K562 (cell line): ENCODE data around the gene STC2. TPM values are rescaled to one million over a fixed set of nuclear protein-coding genes. Genes with fewer than 3 reads are reported as not detected.

Experiments
- ATAC-seq: fragments of 200-7000 bp; cut with Tn5 transposase; 3 replicates; pipeline ENCODE4 v1.9.1; 2020; ENCODE audit warnings: moderate library complexity
- BruUV-seq: library from RNA; stranded (reverse); fragments of 400-500 nt; replicated peaks from 2 replicates; lab custom pipeline; 2021; lab: Mats Ljungman, UMichigan
- CTCF ChIA-PET: fragments of 300-600 bp; formaldehyde crosslinking; extraction: SDS; loops from one replicate; lab custom pipeline; 2021; ENCODE audit warnings: low intra/inter-chr PET ratio; lab: Yijun Ruan, JAX
- POLR2A ChIA-PET: fragments of 300-600, 350-650 bp; sonication (Branson Sonifier 250); formaldehyde crosslinking; extraction: SDS; loops from one replicate; lab custom pipeline; 2021; ENCODE audit warnings: antibody characterized with exemption, inconsistent platforms; lab: Yijun Ruan, JAX
- DNase-seq, 4 experiments: peaks; one replicate each; pipeline versions ENCODE4 v3.0.0 to v3.0.0-alpha.2; 2011 to 2018; ENCODE audit warnings: low spot score in 3 of 4, mixed read lengths in 3 of 4; ENCODE audit errors: extremely low read depth in 1 of 4
- FAIRE-seq: peaks from 2 replicates; lab custom pipeline; 2011; peaks lifted over from hg19 to GRCh38; lab: Jason Lieb, UNC
- H2AFZ ChIP-seq: 2 replicates; pipeline ENCODE4 v1.6.0; 2011; ENCODE audit warnings: low read depth, low read length, control low read depth, inconsistent platforms
- H3K27ac ChIP-seq: fragments of 200-600 bp; 3 replicates; pipeline ENCODE4 v1.8.0; 2011; ENCODE audit warnings: low read depth, mild to moderate bottlenecking, control low read depth, inconsistent platforms, low read length, moderate library complexity, mixed read lengths; ENCODE audit errors: extremely low read depth
- H3K27me3 ChIP-seq, 2 experiments: fragments of 300-600 bp in 1 of 2; 2 replicates in 1 of 2; 3 replicates in 1 of 2; pipeline versions ENCODE4 v1.6.0 to v1.8.0; 2011; ENCODE audit warnings: inconsistent platforms in 2 of 2, low read length in 2 of 2, mild to moderate bottlenecking in 1 of 2, mixed read lengths in 1 of 2, moderate library complexity in 1 of 2; ENCODE audit not compliant: control insufficient read depth in 2 of 2, insufficient read depth in 2 of 2
- H3K36me3 ChIP-seq: fragments of 300-600 bp; 3 replicates; pipeline ENCODE4 v1.8.0; 2011; ENCODE audit warnings: mild to moderate bottlenecking, low read length, inconsistent platforms; ENCODE audit not compliant: control insufficient read depth, insufficient read depth
- H3K4me1 ChIP-seq, 2 experiments: fragments of 200-600 bp in 1 of 2; replicated peaks in 1 of 2; 2 replicates in 1 of 2; 3 replicates in 1 of 2; pipeline versions ENCODE4 v1.5.1 to v1.8.0; 2011; ENCODE audit warnings: inconsistent platforms in 2 of 2, low read length in 2 of 2, mild to moderate bottlenecking in 1 of 2, mixed read lengths in 1 of 2, moderate library complexity in 1 of 2; ENCODE audit not compliant: control insufficient read depth in 2 of 2, insufficient read depth in 2 of 2
- H3K4me2 ChIP-seq: 2 replicates; pipeline ENCODE4 v1.6.1; 2011; ENCODE audit warnings: low read length, control low read depth, inconsistent platforms, mixed read lengths; ENCODE audit not compliant: insufficient read depth
- H3K4me3 ChIP-seq: fragments of 200-600 bp; sonication (generic), shearing (Covaris generic); 2 replicates; pipeline ENCODE4 v1.5.1; 2016; ENCODE audit warnings: control low read depth, inconsistent platforms
- H3K79me2 ChIP-seq: fragments of 200-600 bp; 3 replicates; pipeline ENCODE4 v1.8.0; 2011; ENCODE audit warnings: low read length, inconsistent platforms; ENCODE audit not compliant: control insufficient read depth, insufficient read depth
- H3K9ac ChIP-seq, 2 experiments: 2 replicates each; pipeline versions ENCODE4 v1.6.0 to v1.6.1; 2011; ENCODE audit warnings: low read depth in 2 of 2, low read length in 2 of 2, control low read depth in 1 of 2, inconsistent platforms in 1 of 2, mild to moderate bottlenecking in 1 of 2, mixed read lengths in 1 of 2; ENCODE audit not compliant: insufficient read depth in 1 of 2
- H3K9me1 ChIP-seq: one replicate; pipeline ENCODE4 v1.6.0; 2011; ENCODE audit warnings: inconsistent platforms, mild to moderate bottlenecking, low read length, moderate library complexity; ENCODE audit not compliant: control insufficient read depth, insufficient read depth
- H3K9me3 ChIP-seq: replicated peaks from 2 replicates; pipeline ENCODE4 v1.5.1; 2011; ENCODE audit warnings: low read depth, low read length, inconsistent platforms; ENCODE audit not compliant: control insufficient read depth, insufficient read depth
- H4K20me1 ChIP-seq: replicated peaks from 2 replicates; pipeline ENCODE4 v1.6.1; 2011; ENCODE audit warnings: low read length, inconsistent platforms, mixed read lengths; ENCODE audit not compliant: control insufficient read depth, insufficient read depth
- CREBBP ChIP-seq: IDR thresholded peaks from one replicate; pipeline ENCODE4 v1.6.1; 2012; ENCODE audit warnings: low read depth, mild to moderate bottlenecking, control low read depth, inconsistent platforms, low read length
- DNMT1 ChIP-seq: fragments of 450-650 bp; IDR thresholded peaks from 2 replicates; pipeline ENCODE4 v1.6.1; 2016; ENCODE audit warnings: antibody characterized with exemption, mild to moderate bottlenecking
- FOXA1 ChIP-seq: fragments of 450-650 bp; IDR thresholded peaks from 2 replicates; pipeline ENCODE4 v1.6.1; 2016; ENCODE audit warnings: mild to moderate bottlenecking, borderline replicate concordance
- HEY1 ChIP-seq: fragments of 250-450 bp; sonication (Bioruptor Pico); IDR thresholded peaks from 2 replicates; pipeline ENCODE4 v1.5.0; 2020; ENCODE audit warnings: mild to moderate bottlenecking, moderate library complexity, borderline replicate concordance
- PHB ChIP-seq: fragments of 250-450 bp; sonication (Bioruptor Pico); IDR thresholded peaks from 2 replicates; pipeline ENCODE4 v1.5.0; 2021
- POLR2AphosphoS2 ChIP-seq: IDR thresholded peaks from 2 replicates; pipeline ENCODE4 v1.6.1; 2012; ENCODE audit warnings: low read length, improper control_type of control experiment
- RBFOX2 ChIP-seq: fragments of 200-400 bp; formaldehyde crosslinking; IDR thresholded peaks from 2 replicates; pipeline ENCODE4 v1.6.1; 2017; ENCODE audit warnings: low read depth, mild to moderate bottlenecking, low read length, moderate library complexity
- RBM22 ChIP-seq: fragments of 200-400 bp; formaldehyde crosslinking; IDR thresholded peaks from 2 replicates; pipeline ENCODE4 v1.6.1; 2018; ENCODE audit warnings: low read length, low read depth; ENCODE audit not compliant: poor library complexity, severe bottlenecking
- SNIP1 ChIP-seq: fragments of 450-650 bp; IDR thresholded peaks from 2 replicates; pipeline ENCODE4 v1.7.1; 2017; ENCODE audit warnings: low read depth, mild to moderate bottlenecking
- TCF7L2 ChIP-seq: fragments of 150-350 bp; IDR thresholded peaks from 2 replicates; pipeline ENCODE4 v1.6.1; 2016; ENCODE audit warnings: low read depth, mild to moderate bottlenecking, low read length, moderate library complexity
- ZNF146 ChIP-seq: IDR thresholded peaks from one replicate; pipeline ENCODE4 v1.6.1; 2018; ENCODE audit warnings: missing compliant biosample characterization; ENCODE audit not compliant: unreplicated experiment
- ZNF57 ChIP-seq: fragments of 450-650 bp; formaldehyde crosslinking; IDR thresholded peaks from 2 replicates; pipeline ENCODE4 v1.4.0; 2020; ENCODE audit warnings: mild to moderate bottlenecking, moderate library complexity
- WGBS: fragments of 100-300 bp; shearing (Covaris generic); methylation state at CpG from one replicate; pipeline ENCODE4 v1.1.6; 2016; ENCODE audit warnings: low coverage, mixed read lengths; ENCODE audit not compliant: insufficient coverage; ENCODE audit errors: missing lambda C conversion rate; 5-methylcytosine and 5-hydroxymethylcytosine counted together
- in situ Hi-C: fragments of 300-500 bp; cut with MboI; formaldehyde crosslinking; loops from 4 replicates; pipeline ENCODE4 v1.15.0; 2018; ENCODE audit warnings: inconsistent platforms, mixed read lengths
- intact Hi-C: fragments of 100-400 bp; cut with micrococcal nuclease; formaldehyde crosslinking; loops from 2 replicates; pipeline ENCODE4 v1.14.2; 2022
- polyA plus RNA-seq, 8 experiments: library from polyadenylated mRNA; depleted of rRNA in 4 of 8; stranded (reverse) in 5 of 8; unstranded in 3 of 8; fragments of >200 nt; fragmentation: Nextera tagmentation in 2 of 8; fragmentation: Illumina TruSeq in 1 of 8; extraction: Ambion mirVana in 2 of 8; extraction: Trizol in 1 of 8; gene quantifications; 2 replicates each; pipeline versions ENCODE4 v1.2.1 to v1.2.3, GENCODE V29; 2011 to 2014; ENCODE audit warnings: inconsistent platforms in 1 of 8, missing spikeins in 1 of 8
- total RNA-seq, 7 experiments: library from RNA; depleted of rRNA in 6 of 7; stranded (reverse); fragments of >200 nt in 6 of 7; fragmentation: Illumina TruSeq in 2 of 7; extraction: Trizol in 2 of 7; gene quantifications; 2 replicates each; pipeline versions ENCODE4 v1.2.1 to v1.2.3, GENCODE V29; 2011 to 2021; ENCODE audit warnings: low replicate concordance in 1 of 7
- TF ChIP-seq, protein P1 (sequence below): fragments of 200-800 bp; sonication (Bioruptor generic); IDR thresholded peaks from 2 replicates; pipeline ENCODE4 v1.6.1; 2017; ENCODE audit warnings: missing genetic modification characterization, missing compliant biosample characterization
- TF ChIP-seq, protein P2 (sequence below): fragments of 250-450 bp; sonication (Bioruptor Pico); IDR thresholded peaks from 2 replicates; pipeline ENCODE4 v1.4.0; 2020

STC2 gene
- total and polyA plus RNA-seq, 9 of the 15 experiments (the other 6 are each of a cell fraction or from before 2014, with no cell fraction given) = 0.62 to 31.7 (median 7.4) TPM

DNA sequence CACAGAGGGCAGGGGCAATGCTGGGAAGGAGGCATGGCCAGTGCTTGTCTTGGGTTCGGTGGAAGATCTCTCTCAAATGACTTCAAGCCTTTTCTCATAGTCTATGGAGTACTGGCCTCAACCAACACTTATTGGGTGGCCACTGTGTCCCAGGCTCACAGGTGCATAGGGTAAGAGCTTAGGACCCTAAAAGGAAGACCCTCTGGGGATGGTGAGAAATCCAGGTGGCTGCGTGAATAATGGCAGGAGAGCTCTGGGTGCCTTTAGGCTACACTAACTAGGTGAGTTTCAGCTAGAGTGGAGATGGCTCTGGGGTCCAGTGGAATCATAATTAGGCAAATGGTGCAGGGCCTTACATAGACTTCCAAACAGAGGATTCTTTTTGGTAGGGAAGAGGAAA lies 9.9 kb downstream of the STC2 start:
- no peak for ATAC-seq

GRCh38 chr5:173317852-173318251 lies 10.4 kb downstream of the STC2 start:
- H4K20me1 ChIP-seq = no peaks in the 10 kb centered on the region
- H3K4me2 ChIP-seq = no peak overlapping the region
- intact Hi-C loops (no loop called here), in situ Hi-C loops (no loop called here)
- H3K9me1 ChIP-seq = no peaks in the 10 kb centered on the region
- no peak overlapping the region for H3K4me3 ChIP-seq
- no peaks in the 10 kb centered on the region for H3K9me3 ChIP-seq
- ChIA-PET CTCF (no interaction called here), POLR2A (interaction anchor here (1.0 to 1.5 kb wide), 2 partner anchors 9 to 14 kb away, joined by 5 to 6 read pairs; no protein-coding TSS in a partner anchor)
- 87% methylated on average over 15 of the region's 18 CpGs for WGBS
- no peak overlapping the region for H3K27ac ChIP-seq
- FAIRE-seq (no peak), ATAC-seq (no peak; the same call in 2 of the 3 replicates), DNase-seq (no peak)
- peaks cover 0 to 16% of the 10 kb centered on the region in 2 experiments; a peak in 2 of 5 replicates for H3K4me1 ChIP-seq
- no peaks in the 10 kb centered on the region for H3K79me2 ChIP-seq
- H3K27me3 ChIP-seq = no peaks in the 10 kb centered on the region
- BruUV-seq = no TSS peak
- H2AFZ ChIP-seq = no peak overlapping the region
- no peak overlapping the region; a peak in 1 of 4 replicates for H3K9ac ChIP-seq
- peaks cover 66% of the 10 kb centered on the region; the same call in 2 of the 3 replicates for H3K36me3 ChIP-seq
- TF ChIP-seq RBM22 = peak; percentile 34
- no peak for TF ChIP-seq SNIP1
- TF ChIP-seq TCF7L2 = no peak
- TF ChIP-seq ZNF57 (CRISPR knock-in tag) = no peak
- TF ChIP-seq POLR2AphosphoS2 = no peak
- TF ChIP-seq, protein P1, sequence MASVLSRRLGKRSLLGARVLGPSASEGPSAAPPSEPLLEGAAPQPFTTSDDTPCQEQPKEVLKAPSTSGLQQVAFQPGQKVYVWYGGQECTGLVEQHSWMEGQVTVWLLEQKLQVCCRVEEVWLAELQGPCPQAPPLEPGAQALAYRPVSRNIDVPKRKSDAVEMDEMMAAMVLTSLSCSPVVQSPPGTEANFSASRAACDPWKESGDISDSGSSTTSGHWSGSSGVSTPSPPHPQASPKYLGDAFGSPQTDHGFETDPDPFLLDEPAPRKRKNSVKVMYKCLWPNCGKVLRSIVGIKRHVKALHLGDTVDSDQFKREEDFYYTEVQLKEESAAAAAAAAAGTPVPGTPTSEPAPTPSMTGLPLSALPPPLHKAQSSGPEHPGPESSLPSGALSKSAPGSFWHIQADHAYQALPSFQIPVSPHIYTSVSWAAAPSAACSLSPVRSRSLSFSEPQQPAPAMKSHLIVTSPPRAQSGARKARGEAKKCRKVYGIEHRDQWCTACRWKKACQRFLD (CRISPR knock-in tag) = no peak
- TF ChIP-seq CREBBP = no peak
- TF ChIP-seq, protein P2, sequence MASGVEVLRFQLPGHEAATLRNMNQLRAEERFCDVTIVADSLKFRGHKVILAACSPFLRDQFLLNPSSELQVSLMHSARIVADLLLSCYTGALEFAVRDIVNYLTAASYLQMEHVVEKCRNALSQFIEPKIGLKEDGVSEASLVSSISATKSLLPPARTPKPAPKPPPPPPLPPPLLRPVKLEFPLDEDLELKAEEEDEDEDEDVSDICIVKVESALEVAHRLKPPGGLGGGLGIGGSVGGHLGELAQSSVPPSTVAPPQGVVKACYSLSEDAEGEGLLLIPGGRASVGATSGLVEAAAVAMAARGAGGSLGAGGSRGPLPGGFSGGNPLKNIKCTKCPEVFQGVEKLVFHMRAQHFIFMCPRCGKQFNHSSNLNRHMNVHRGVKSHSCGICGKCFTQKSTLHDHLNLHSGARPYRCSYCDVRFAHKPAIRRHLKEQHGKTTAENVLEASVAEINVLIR (CRISPR knock-in tag) = no peak
- no peak for TF ChIP-seq ZNF146 (CRISPR knock-in tag)
- TF ChIP-seq HEY1 (CRISPR knock-in tag) = no peak
- peak; percentile 41; the same call in 1 of the 2 replicates for TF ChIP-seq RBFOX2
- no peak for TF ChIP-seq PHB (CRISPR knock-in tag)

More for the DNA sequence above, 9.9 kb downstream of the STC2 start:
- Histone ChIP-seq H3K27ac (no peak overlapping the region), H3K9me1 (no peaks in the 10 kb centered on the region), H3K79me2 (no peaks in the 10 kb centered on the region), H3K9ac (no peak overlapping the region), H3K36me3 (peaks cover 71% of the 10 kb centered on the region; the same call in 2 of the 3 replicates), H4K20me1 (no peaks in the 10 kb centered on the region), H3K27me3 (no peaks in the 10 kb centered on the region), H3K4me1 (peaks cover 2 to 21% of the 10 kb centered on the region in 2 experiments; a peak in 4 of 5 replicates), H2AFZ (no peak overlapping the region), H3K4me2 (no peak overlapping the region), H3K4me3 (no peak overlapping the region), H3K9me3 (no peaks in the 10 kb centered on the region)
- DNase-seq (no peak), FAIRE-seq (no peak)
- TF ChIP-seq DNMT1 (no peak), FOXA1 (no peak)
- BruUV-seq = no TSS peak
- in situ Hi-C loops = no loop called here
- 96% methylated on average over 2 of the region's 2 CpGs for WGBS
- POLR2A ChIA-PET = interaction anchor here (1.5 kb wide), 1 partner anchor 9 kb away, joined by 5 read pairs; no protein-coding TSS in a partner anchor
- CTCF ChIA-PET = no interaction called here
- intact Hi-C loops = no loop called here
